Osteoblast (primary cell): ENCODE results near the gene HOXA2. TPM values are rescaled to one million over a fixed set of nuclear protein-coding genes. Genes with fewer than 3 reads are reported as not detected.

Source experiments
- DNase-seq: peaks from one replicate; pipeline ENCODE4 v3.0.0; 2011; ENCODE audit warnings: low spot score, mixed read lengths; ENCODE audit not compliant: insufficient read length; ENCODE audit errors: missing footprints
- H2AFZ ChIP-seq: 2 replicates; pipeline ENCODE4 v1.6.0; 2011; ENCODE audit warnings: mild to moderate bottlenecking, low read length
- H3K27ac ChIP-seq: 2 replicates; pipeline ENCODE4 v1.5.1; 2011; ENCODE audit warnings: mild to moderate bottlenecking, low read depth, low read length, moderate library complexity
- H3K27me3 ChIP-seq: 2 replicates; pipeline ENCODE4 v1.6.0; 2012; ENCODE audit warnings: mild to moderate bottlenecking, control low read depth, inconsistent platforms, low read length, moderate library complexity; ENCODE audit not compliant: insufficient read depth
- H3K36me3 ChIP-seq: 2 replicates; pipeline ENCODE4 v1.5.1; 2011; ENCODE audit warnings: mild to moderate bottlenecking, low read length, control low read depth, moderate library complexity; ENCODE audit not compliant: insufficient read depth
- H3K4me1 ChIP-seq: 2 replicates; pipeline ENCODE4 v1.5.1; 2011; ENCODE audit warnings: mild to moderate bottlenecking, low read length, control low read depth, moderate library complexity; ENCODE audit not compliant: insufficient read depth
- H3K4me2 ChIP-seq: 2 replicates; pipeline ENCODE4 v1.6.0; 2011; ENCODE audit warnings: mild to moderate bottlenecking, low read length; ENCODE audit not compliant: insufficient read depth
- H3K4me3 ChIP-seq: fragments of 200-600 bp; sonication (generic); 3 replicates; pipeline ENCODE4 v1.5.1; 2012; ENCODE audit warnings: mild to moderate bottlenecking, low read length, inconsistent platforms; ENCODE audit not compliant: insufficient read depth
- H3K79me2 ChIP-seq: 2 replicates; pipeline ENCODE4 v1.6.0; 2012; ENCODE audit warnings: mild to moderate bottlenecking, low read length, control low read depth, inconsistent platforms; ENCODE audit not compliant: insufficient read depth
- H3K9me3 ChIP-seq: 2 replicates; pipeline ENCODE4 v1.5.1; 2011; ENCODE audit warnings: low read depth, low read length, control low read depth
- H4K20me1 ChIP-seq: 2 replicates; pipeline ENCODE4 v1.6.0; 2012; ENCODE audit warnings: mild to moderate bottlenecking, low read length, control low read depth; ENCODE audit not compliant: insufficient read depth
- total RNA-seq: library from RNA; depleted of rRNA; stranded (reverse); fragments of >200 nt; gene quantifications from 2 replicates; pipeline ENCODE4 v1.2.3, GENCODE V29; 2012
- TF ChIP-seq, protein P1 (sequence below): IDR thresholded peaks from 2 replicates; pipeline ENCODE4 v1.5.1; 2011; ENCODE audit warnings: mild to moderate bottlenecking, low read depth, low read length, moderate library complexity; ENCODE audit errors: extremely low read depth

The HOXA2 gene
- total RNA-seq, 1 donor = 0.36 TPM

DNA sequence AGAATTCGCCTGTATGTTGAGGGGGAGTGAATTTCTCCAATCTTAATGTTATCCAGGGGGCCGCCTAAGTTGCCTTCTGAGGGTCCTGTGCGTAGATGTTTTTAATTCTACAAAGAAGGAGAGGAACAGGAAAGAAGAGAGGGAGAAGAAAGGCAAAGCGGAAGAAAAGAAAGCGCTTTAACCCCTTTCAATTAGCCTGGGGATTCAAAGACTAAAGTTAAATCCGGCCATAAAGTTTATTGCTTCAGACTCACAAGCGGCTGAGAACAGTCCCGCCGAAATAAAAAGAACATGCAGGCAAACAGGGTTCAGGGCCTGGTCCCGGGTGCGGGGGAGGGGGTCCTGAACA is 36.5 kb upstream of the HOXA2 start:
- Histone ChIP-seq H3K27me3 (no peaks in the 10 kb centered on the region), H3K4me2 (no peak overlapping the region), H4K20me1 (peaks cover 10% of the 10 kb centered on the region), H3K4me1 (peaks cover 42% of the 10 kb centered on the region), H2AFZ (no peak overlapping the region), H3K4me3 (no peak overlapping the region), H3K27ac (peak overlapping the region; percentile 32), H3K79me2 (peaks cover 65% of the 10 kb centered on the region), H3K9me3 (no peaks in the 10 kb centered on the region), H3K36me3 (peaks cover 31% of the 10 kb centered on the region)
- DNase-seq = peak; percentile 74
- TF ChIP-seq, protein P1, sequence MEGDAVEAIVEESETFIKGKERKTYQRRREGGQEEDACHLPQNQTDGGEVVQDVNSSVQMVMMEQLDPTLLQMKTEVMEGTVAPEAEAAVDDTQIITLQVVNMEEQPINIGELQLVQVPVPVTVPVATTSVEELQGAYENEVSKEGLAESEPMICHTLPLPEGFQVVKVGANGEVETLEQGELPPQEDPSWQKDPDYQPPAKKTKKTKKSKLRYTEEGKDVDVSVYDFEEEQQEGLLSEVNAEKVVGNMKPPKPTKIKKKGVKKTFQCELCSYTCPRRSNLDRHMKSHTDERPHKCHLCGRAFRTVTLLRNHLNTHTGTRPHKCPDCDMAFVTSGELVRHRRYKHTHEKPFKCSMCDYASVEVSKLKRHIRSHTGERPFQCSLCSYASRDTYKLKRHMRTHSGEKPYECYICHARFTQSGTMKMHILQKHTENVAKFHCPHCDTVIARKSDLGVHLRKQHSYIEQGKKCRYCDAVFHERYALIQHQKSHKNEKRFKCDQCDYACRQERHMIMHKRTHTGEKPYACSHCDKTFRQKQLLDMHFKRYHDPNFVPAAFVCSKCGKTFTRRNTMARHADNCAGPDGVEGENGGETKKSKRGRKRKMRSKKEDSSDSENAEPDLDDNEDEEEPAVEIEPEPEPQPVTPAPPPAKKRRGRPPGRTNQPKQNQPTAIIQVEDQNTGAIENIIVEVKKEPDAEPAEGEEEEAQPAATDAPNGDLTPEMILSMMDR = no peak

DNA sequence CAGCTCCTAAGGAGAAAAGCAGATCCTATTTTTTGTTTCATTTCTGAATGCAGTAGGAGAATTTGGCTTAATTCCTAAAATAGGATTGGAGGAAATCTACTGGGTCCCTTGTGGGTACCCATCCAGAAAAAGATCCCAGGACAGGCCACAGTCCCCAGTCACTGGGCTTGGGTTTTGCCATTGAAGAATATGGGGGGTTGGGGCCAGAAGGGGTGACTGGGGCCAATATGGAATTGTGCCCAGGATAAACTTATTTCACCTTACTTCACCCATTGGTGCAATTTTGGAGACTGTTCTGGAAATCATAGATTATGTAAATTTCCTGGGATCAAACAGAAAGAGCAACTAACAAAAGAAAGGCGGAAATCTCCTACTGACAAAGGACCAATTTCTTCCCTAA is 36.0 kb upstream of the HOXA2 start:
- H3K27ac ChIP-seq = peak overlapping the region; percentile 90
- peaks cover 46% of the 10 kb centered on the region for H3K4me1 ChIP-seq
- H3K79me2 ChIP-seq = peaks cover 65% of the 10 kb centered on the region
- H3K27me3 ChIP-seq = no peaks in the 10 kb centered on the region
- H2AFZ ChIP-seq = no peak overlapping the region
- H3K9me3 ChIP-seq = no peaks in the 10 kb centered on the region
- H3K4me2 ChIP-seq = peak overlapping the region; percentile 33
- no peak overlapping the region for H3K4me3 ChIP-seq
- peaks cover 10% of the 10 kb centered on the region for H4K20me1 ChIP-seq
- peak; percentile 18 for DNase-seq
- peaks cover 27% of the 10 kb centered on the region for H3K36me3 ChIP-seq
- TF ChIP-seq, protein P1 = no peak

DNA sequence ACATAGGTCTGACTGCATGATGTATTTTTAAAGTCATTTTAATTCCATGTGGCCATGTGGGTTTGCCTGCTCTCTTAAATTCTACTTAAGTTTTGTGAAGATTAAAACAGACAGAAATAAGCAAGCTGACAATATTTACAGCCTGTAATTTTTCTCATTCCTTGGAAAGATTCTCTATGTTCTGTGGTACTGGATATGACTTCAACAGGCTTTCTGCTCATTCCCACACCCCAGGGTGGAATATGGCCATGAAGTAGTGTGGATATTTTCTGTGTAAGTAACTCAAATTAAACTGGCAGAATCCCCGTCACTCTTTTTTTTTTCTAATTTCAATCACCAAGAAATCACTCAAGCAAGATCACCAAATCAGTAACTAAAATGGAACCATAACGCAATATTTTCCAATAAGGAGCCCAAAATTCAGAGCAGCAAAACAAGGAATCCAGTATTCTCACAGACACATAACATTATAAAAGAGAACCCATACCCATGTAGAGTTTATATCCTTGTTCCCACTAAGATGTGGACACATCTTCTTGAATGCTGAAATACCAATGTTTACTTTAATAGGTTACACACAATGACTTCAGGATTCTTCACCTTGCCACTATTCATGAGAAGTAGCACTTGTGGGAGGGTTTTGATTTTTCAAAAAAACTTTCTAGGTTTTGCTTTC is 35.3 kb upstream of the HOXA2 start:
- no peaks in the 10 kb centered on the region for H3K9me3 ChIP-seq
- peak overlapping the region; percentile 90 for H3K27ac ChIP-seq
- H2AFZ ChIP-seq = no peak overlapping the region
- peak; percentile 76 for DNase-seq
- no peaks in the 10 kb centered on the region for H3K27me3 ChIP-seq
- H3K4me2 ChIP-seq = peak overlapping the region; percentile 72
- H3K4me1 ChIP-seq = peaks cover 46% of the 10 kb centered on the region
- H3K36me3 ChIP-seq = peaks cover 23% of the 10 kb centered on the region
- peaks cover 10% of the 10 kb centered on the region for H4K20me1 ChIP-seq
- H3K4me3 ChIP-seq = no peak overlapping the region
- peaks cover 65% of the 10 kb centered on the region for H3K79me2 ChIP-seq
- TF ChIP-seq, protein P1 = no peak

DNA sequence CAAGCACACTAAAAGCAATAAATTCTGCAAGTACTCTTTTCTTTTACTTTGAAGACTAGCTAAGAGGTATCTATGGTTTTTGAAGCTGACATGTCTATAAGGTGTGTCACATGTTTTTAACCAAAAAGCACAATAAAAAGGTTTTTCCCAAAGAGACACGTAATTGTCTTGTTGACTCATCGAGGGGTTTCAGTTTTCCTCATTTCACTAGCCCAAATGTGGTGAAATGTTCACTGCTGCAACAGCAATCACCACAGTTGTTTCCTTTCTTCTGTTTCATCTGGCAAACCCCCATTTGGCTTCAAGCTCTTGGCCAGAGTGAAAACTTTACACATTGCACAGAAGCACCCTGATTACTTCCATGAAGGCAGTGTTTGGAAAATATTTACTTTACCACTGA is 31.9 kb upstream of the HOXA2 start:
- no peak overlapping the region for H3K4me3 ChIP-seq
- TF ChIP-seq, protein P1 = no peak
- no peaks in the 10 kb centered on the region for H3K27me3 ChIP-seq
- H3K4me2 ChIP-seq = peak overlapping the region; percentile 33
- peak; percentile 97 for DNase-seq
- peak overlapping the region; percentile 90 for H3K27ac ChIP-seq
- no peak overlapping the region for H2AFZ ChIP-seq
- H4K20me1 ChIP-seq = peaks cover 10% of the 10 kb centered on the region
- H3K4me1 ChIP-seq = peaks cover 56% of the 10 kb centered on the region
- no peaks in the 10 kb centered on the region for H3K36me3 ChIP-seq
- H3K9me3 ChIP-seq = no peaks in the 10 kb centered on the region
- H3K79me2 ChIP-seq = peaks cover 58% of the 10 kb centered on the region
